ENCODE data around the gene SREK1IP1. TPM values are rescaled to one million over a fixed set of nuclear protein-coding genes. Genes with fewer than 3 reads are reported as not detected.

The SREK1IP1 gene
- total RNA-seq, 2 donors from 2014 or later = 5.3 to 5.7 TPM

GRCh38 chr5:64759960-64760660 is 8.4 kb downstream of the SREK1IP1 start:
- Histone ChIP-seq H3K4me3 (no peak overlapping the region), H3K27me3 (no peaks in the 10 kb centered on the region), H3K27ac (no peak overlapping the region), H3K4me1 (peaks cover 6% of the 10 kb centered on the region), H3K36me3 (replicated peaks in 1 of 2; ENCODE audit: insufficient read depth in 1 of 2, low read depth in 2 of 2) (no peaks in the 10 kb centered on the region), H3K9me3 (no peaks in the 10 kb centered on the region)
- no peak for TF ChIP-seq CTCF (IDR thresholded peaks at IDR 0.05)
- no peak for TF ChIP-seq POLR2A (IDR thresholded peaks at IDR 0.05)
- ATAC-seq (no peak), DNase-seq (no peak)
- intact Hi-C loops (cut with DNase I) = no loop called here
- WGBS, 2 donors = 77 to 80% methylated on average over 4 of the region's 4 CpGs

- no peaks in the 10 kb centered on the region for H3K36me3 ChIP-seq (replicated peaks in 1 of 2; ENCODE audit: insufficient read depth in 1 of 2, low read depth in 2 of 2)
- H3K27me3 ChIP-seq = no peaks in the 10 kb centered on the region
- peaks cover 6% of the 10 kb centered on the region for H3K4me1 ChIP-seq
- no peak overlapping the region for H3K4me3 ChIP-seq
- no peak for ATAC-seq
- H3K9me3 ChIP-seq = no peaks in the 10 kb centered on the region
- no peak for TF ChIP-seq POLR2A (IDR thresholded peaks at IDR 0.05)
- no peak for TF ChIP-seq CTCF (IDR thresholded peaks at IDR 0.05)
- DNase-seq = no peak
- WGBS, 2 donors = 60 to 63% methylated on average over 3 of the region's 3 CpGs
- H3K27ac ChIP-seq = no peak overlapping the region
- intact Hi-C loops (cut with DNase I) = no loop called here
Measured at GRCh38 chr5:64758901-64759300, 9.6 kb downstream of the SREK1IP1 start.

GRCh38 chr5:64754066-64754465 is 14.4 kb downstream of the SREK1IP1 start:
- 86 to 96% methylated on average over 2 of the region's 2 CpGs for WGBS, 2 donors
- ATAC-seq = no peak
- no peak for DNase-seq
- Histone ChIP-seq H3K4me1 (peaks cover 5% of the 10 kb centered on the region), H3K36me3 (replicated peaks in 1 of 2; ENCODE audit: insufficient read depth in 1 of 2, low read depth in 2 of 2) (no peaks in the 10 kb centered on the region), H3K27ac (no peak overlapping the region), H3K27me3 (no peaks in the 10 kb centered on the region), H3K9me3 (no peaks in the 10 kb centered on the region), H3K4me3 (no peak overlapping the region)
- intact Hi-C loops (cut with DNase I) = no loop called here
- TF ChIP-seq CTCF (IDR thresholded peaks at IDR 0.05) (no peak), POLR2A (IDR thresholded peaks at IDR 0.05) (no peak)

- Histone ChIP-seq H3K36me3 (replicated peaks in 1 of 2; ENCODE audit: insufficient read depth in 1 of 2, low read depth in 2 of 2) (no peaks in the 10 kb centered on the region), H3K27me3 (no peaks in the 10 kb centered on the region), H3K9me3 (no peaks in the 10 kb centered on the region), H3K27ac (no peak overlapping the region), H3K4me1 (no peaks in the 10 kb centered on the region), H3K4me3 (no peak overlapping the region)
- intact Hi-C loops (cut with DNase I) = no loop called here
- WGBS, 2 donors = 77 to 78% methylated on average over 4 of the region's 4 CpGs
- TF ChIP-seq CTCF (IDR thresholded peaks at IDR 0.05) = no peak
- no peak for TF ChIP-seq POLR2A (IDR thresholded peaks at IDR 0.05)
- ATAC-seq = no peak
- no peak for DNase-seq
Measured at GRCh38 chr5:64749385-64749784, 19.1 kb downstream of the SREK1IP1 start.

- no peaks in the 10 kb centered on the region for H3K36me3 ChIP-seq (replicated peaks in 1 of 2; ENCODE audit: insufficient read depth in 1 of 2, low read depth in 2 of 2)
- H3K9me3 ChIP-seq = no peaks in the 10 kb centered on the region
- TF ChIP-seq CTCF (IDR thresholded peaks at IDR 0.05) = no peak
- TF ChIP-seq POLR2A (IDR thresholded peaks at IDR 0.05) = no peak
- peaks cover 6% of the 10 kb centered on the region for H3K4me1 ChIP-seq
- 90 to 100% methylated on average over 1 of the region's 1 CpG for WGBS, 2 donors
- DNase-seq (no peak), ATAC-seq (no peak)
- intact Hi-C loops (cut with DNase I) = no loop called here
- H3K4me3 ChIP-seq = no peak overlapping the region
- H3K27me3 ChIP-seq = no peaks in the 10 kb centered on the region
- H3K27ac ChIP-seq = no peak overlapping the region
Measured at GRCh38 chr5:64746446-64746845, 22.0 kb downstream of the SREK1IP1 start.

All from body of pancreas (tissue), 4 donors.